ENCODE data around the gene PHF23. TPM values are rescaled to one million over a fixed set of nuclear protein-coding genes. Genes with fewer than 3 reads are reported as not detected.

The PHF23 gene
- total and polyA plus RNA-seq, 9 of the 15 experiments (the other 6 are each of a cell fraction or from before 2014, with no cell fraction given) = 7.4 to 87.5 (median 33.7) TPM

GRCh38 chr17:7214300-7215135 is 24.7 kb downstream of the PHF23 start (continued):
- TF ChIP-seq CLOCK (CRISPR knock-in tag; IDR thresholded peaks at IDR 0.05; ENCODE audit: borderline replicate concordance) = no peak
- TF ChIP-seq NR1H2 (CRISPR knock-in tag; IDR thresholded peaks at IDR 0.05) = no peak
- no peak for TF ChIP-seq PHTF2 (CRISPR knock-in tag; IDR thresholded peaks at IDR 0.05)
- TF ChIP-seq GABPB1 (CRISPR knock-in tag; IDR thresholded peaks at IDR 0.05) = peak; percentile 46; the same call in 1 of the 2 replicates
- TF ChIP-seq HDAC8 (tag; IDR thresholded peaks at IDR 0.05) = no peak
- TF ChIP-seq RB1 (IDR thresholded peaks at IDR 0.05; ENCODE audit: low read depth) = peak; percentile 20; the same call in 1 of the 2 replicates
- TF ChIP-seq HLTF (IDR thresholded peaks at IDR 0.05) = no peak
- no peak for TF ChIP-seq NFATC3 (IDR thresholded peaks at IDR 0.05)
- TF ChIP-seq MIER1 (IDR thresholded peaks at IDR 0.05; ENCODE audit: low read depth) = 0 out of 2 replicates have a peak, but pooled peaks have one; percentile 13
- no peak for TF ChIP-seq KLF10 (CRISPR knock-in tag; IDR thresholded peaks at IDR 0.05)
- no peak for TF ChIP-seq FOXO4 (CRISPR knock-in tag; IDR thresholded peaks at IDR 0.05)
- TF ChIP-seq ZNF197 (CRISPR knock-in tag; IDR thresholded peaks at IDR 0.05; ENCODE audit: low read depth) = no peak
- peak; percentile 36 for TF ChIP-seq HMGN3 (IDR thresholded peaks at IDR 0.05; ENCODE audit: borderline replicate concordance, extremely low read depth, insufficient read length, low read depth, low read length)
- TF ChIP-seq DNMT1 (IDR thresholded peaks at IDR 0.05) = no peak
- TF ChIP-seq ELF1 (tag; IDR thresholded peaks at IDR 0.05) = no peak
- no peak for TF ChIP-seq ZNF318 (IDR thresholded peaks at IDR 0.05; ENCODE audit: borderline replicate concordance in 1 of 2, low read depth in 1 of 2)

Measured in K562 (cell line).